ENCODE measurements around the gene PRR13. TPM values are rescaled to one million over a fixed set of nuclear protein-coding genes. Genes with fewer than 3 reads are reported as not detected.

Gene PRR13
- total and polyA plus RNA-seq, 8 donors, result 41.3 to 106 (median 70.6) TPM

DNA sequence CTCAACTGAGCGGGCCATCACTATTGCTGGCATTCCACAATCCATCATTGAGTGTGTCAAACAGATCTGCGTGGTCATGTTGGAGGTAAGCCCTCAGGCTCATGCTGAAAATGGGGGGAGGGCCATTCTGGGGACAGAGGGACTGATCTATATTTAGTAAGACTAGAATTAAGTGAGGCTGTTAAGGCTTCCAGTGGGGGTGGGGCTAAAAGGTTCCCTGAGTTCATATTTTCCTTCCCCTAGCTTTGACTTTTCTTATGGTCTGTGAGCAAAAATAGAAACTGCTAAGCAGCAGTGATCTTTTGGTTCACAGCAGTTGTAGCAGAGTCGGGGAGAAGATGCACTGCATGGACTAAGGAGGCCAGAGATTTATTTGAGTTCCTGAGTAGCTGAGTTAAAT, 19.5 kb downstream of the PRR13 start:
- Histone ChIP-seq H3K9me3 (no peaks in the 10 kb centered on the region), H3K4me1 (no peaks in the 10 kb centered on the region), H3K36me3 (peaks cover 35 to 100% (median 82%) of the 10 kb centered on the region in 3 donors), H3K27ac (no peak overlapping the region), H3K27me3 (no peaks in the 10 kb centered on the region), H3K4me3 (no peak overlapping the region)
- no peak for DNase-seq
- TF ChIP-seq, protein P1, sequence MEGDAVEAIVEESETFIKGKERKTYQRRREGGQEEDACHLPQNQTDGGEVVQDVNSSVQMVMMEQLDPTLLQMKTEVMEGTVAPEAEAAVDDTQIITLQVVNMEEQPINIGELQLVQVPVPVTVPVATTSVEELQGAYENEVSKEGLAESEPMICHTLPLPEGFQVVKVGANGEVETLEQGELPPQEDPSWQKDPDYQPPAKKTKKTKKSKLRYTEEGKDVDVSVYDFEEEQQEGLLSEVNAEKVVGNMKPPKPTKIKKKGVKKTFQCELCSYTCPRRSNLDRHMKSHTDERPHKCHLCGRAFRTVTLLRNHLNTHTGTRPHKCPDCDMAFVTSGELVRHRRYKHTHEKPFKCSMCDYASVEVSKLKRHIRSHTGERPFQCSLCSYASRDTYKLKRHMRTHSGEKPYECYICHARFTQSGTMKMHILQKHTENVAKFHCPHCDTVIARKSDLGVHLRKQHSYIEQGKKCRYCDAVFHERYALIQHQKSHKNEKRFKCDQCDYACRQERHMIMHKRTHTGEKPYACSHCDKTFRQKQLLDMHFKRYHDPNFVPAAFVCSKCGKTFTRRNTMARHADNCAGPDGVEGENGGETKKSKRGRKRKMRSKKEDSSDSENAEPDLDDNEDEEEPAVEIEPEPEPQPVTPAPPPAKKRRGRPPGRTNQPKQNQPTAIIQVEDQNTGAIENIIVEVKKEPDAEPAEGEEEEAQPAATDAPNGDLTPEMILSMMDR (IDR thresholded peaks at IDR 0.05), result no peak
- no peak for FAIRE-seq
- WGBS, 2 donors, result 73 to 75% methylated on average over 3 of the region's 3 CpGs
- intact Hi-C loops (cut with DNase I), result loop anchor here in 1 of 3 donors (10.0 kb wide), 1 partner anchor 436 kb away; no protein-coding TSS in a partner anchor
- ATAC-seq, result no peak

- no peak for FAIRE-seq
- intact Hi-C loops (cut with DNase I), result loop anchor here in 1 of 3 donors (10.0 kb wide), 1 partner anchor 437 kb away; no protein-coding TSS in a partner anchor
- DNase-seq, result no peak
Observed at GRCh38 chr12:53461591-53461990, 20.1 kb downstream of the PRR13 start.

GRCh38 chr12:53462935-53463334, 21.4 kb downstream of the PRR13 start:
- 67 to 69% methylated on average over 3 of the region's 3 CpGs for WGBS, 2 donors
- no peak for DNase-seq
- Histone ChIP-seq H3K4me1 (no peaks in the 10 kb centered on the region), H3K4me3 (no peak overlapping the region), H3K27ac (no peak overlapping the region), H3K36me3 (peaks cover 35 to 100% (median 85%) of the 10 kb centered on the region in 3 donors), H3K9me3 (no peaks in the 10 kb centered on the region), H3K27me3 (no peaks in the 10 kb centered on the region)
- TF ChIP-seq, protein P1 (IDR thresholded peaks at IDR 0.05), result no peak
- intact Hi-C loops (cut with DNase I), result loop anchor here in 1 of 3 donors (10.0 kb wide), 1 partner anchor 438 kb away; no protein-coding TSS in a partner anchor
- FAIRE-seq, result no peak
- ATAC-seq, result no peak

More at GRCh38 chr12:53461591-53461990, 20.1 kb downstream of the PRR13 start:
- TF ChIP-seq, protein P1 (IDR thresholded peaks at IDR 0.05), result no peak
- no peak for ATAC-seq
- peaks cover 35 to 100% (median 81%) of the 10 kb centered on the region in 3 donors for H3K36me3 ChIP-seq
- no peaks in the 10 kb centered on the region for H3K27me3 ChIP-seq
- no peak overlapping the region for H3K4me3 ChIP-seq
- WGBS, 2 donors, result 81 to 84% methylated on average over 8 of the region's 8 CpGs
- no peak overlapping the region for H3K27ac ChIP-seq
- no peaks in the 10 kb centered on the region for H3K9me3 ChIP-seq
- H3K4me1 ChIP-seq, result no peaks in the 10 kb centered on the region

DNA sequence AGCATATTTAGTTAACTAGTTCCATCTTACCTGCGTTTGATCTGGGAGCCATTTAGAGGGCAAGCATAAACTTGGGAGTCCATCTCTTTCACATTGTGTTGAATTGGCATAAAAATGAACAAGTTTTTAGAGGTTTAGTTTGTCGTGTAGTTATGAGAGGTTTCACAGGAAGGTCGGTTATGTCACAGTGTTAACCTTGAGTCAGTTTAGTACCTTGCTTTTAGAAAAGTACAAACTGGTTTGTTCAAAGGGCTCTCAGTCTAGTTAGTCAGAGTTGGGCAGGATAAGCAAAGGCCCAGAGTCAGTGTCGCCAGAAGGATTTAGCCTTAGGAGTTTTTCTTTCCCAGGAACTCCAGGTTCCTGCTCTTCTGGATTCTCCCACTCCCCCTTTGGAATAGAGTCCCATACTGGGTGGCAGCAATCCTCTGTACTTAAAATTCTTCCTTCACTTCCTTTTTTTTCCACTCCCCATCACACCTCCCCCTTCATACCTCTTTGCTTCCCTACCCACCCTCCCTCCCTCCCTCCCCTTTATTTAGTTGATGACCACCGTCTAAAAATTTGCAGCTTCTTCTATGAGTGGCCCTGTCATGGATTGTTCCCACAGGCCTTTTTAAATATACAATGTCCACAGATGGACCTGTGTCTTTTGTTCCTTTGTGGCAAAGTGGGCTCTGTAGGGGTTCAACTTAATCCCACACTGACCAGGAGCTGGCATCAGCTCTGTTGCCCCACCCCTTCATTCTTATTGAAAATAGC, 22.4 kb downstream of the PRR13 start:
- no peak for ATAC-seq
- H3K36me3 ChIP-seq, result peaks cover 36 to 100% (median 84%) of the 10 kb centered on the region in 3 donors
- no peak for FAIRE-seq
- no peak overlapping the region for H3K27ac ChIP-seq
- TF ChIP-seq, protein P1 (IDR thresholded peaks at IDR 0.05), result no peak
- intact Hi-C loops (cut with DNase I), result loop anchor here in 1 of 3 donors (10.0 kb wide), 1 partner anchor 439 kb away; no protein-coding TSS in a partner anchor
- no peaks in the 10 kb centered on the region for H3K4me1 ChIP-seq
- H3K27me3 ChIP-seq, result no peaks in the 10 kb centered on the region
- 49 to 58% methylated on average over 5 of the region's 5 CpGs for WGBS, 2 donors
- no peaks in the 10 kb centered on the region for H3K9me3 ChIP-seq
- H3K4me3 ChIP-seq, result no peak overlapping the region
- no peak for DNase-seq
